GM19035 (cell line): ENCODE data around the gene KCNT2.

ENCODE experiments used
- ATAC-seq: cut with Tn5 transposase; IDR thresholded peaks from one replicate; pipeline ENCODE4 v1.9.1; 2021; ENCODE audit not compliant: unreplicated experiment

KCNT2 gene

DNA sequence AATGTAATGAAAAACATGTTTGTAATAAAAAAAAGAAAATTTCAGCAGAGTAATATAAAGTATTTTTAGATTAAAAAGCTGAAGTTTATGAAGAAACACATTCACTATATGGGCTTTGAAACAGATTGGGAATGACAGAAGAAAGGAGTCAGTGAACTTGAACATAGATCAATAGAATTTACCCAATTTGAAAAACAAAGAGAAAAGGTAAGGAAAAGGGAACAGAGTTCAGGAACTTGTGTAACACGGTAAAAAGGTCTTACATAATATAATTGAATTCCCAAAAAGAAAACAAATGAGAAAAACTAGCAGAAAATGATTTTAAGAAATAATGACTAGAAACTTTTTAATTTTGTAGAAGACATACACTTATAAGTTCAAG, 206.8 kb downstream of the KCNT2 start:
- no peak for ATAC-seq

DNA sequence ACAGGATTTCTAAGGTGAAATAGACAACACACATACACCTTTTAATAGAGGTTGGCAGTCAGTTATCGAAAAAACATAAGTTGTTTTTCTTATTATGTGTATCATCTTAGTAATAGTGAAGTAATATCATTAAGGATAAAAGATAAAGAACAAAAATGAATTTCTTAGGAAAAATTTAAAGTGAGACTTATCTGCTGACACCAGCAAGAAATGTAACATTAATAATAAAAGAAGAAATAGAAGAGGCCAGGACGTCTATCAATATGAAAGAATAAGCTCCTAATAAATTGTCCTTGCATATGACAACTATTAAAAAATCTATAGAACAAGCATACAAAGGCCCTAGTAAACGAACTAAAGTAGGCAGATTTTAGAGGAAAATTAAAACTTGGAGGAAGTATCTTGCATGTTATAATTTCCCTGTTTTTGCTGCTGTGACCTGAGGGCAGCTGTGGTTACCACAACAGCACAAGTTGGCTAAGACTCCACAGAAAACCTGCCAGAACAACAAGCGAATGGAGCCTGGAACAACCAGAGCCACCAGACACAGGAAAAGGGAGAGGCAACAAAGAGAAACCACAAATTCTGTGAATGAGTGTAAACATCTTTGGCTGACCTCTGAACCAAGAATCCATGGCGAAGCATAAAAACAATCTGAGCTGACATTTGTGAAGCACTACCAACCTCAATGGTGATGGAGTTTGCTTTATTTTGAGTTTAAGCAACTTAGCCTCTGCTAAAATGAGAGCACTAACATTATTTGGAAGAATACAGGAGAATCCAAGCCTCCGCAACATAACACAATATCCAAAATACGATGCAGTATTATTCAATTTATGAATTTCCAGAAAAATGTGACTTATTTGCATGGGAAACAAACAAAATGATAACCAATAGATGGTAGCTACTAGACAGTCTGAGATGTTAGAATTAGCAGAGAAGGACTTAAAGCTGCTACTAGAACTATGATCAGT, 207.5 kb downstream of the KCNT2 start:
- no peak for ATAC-seq

DNA sequence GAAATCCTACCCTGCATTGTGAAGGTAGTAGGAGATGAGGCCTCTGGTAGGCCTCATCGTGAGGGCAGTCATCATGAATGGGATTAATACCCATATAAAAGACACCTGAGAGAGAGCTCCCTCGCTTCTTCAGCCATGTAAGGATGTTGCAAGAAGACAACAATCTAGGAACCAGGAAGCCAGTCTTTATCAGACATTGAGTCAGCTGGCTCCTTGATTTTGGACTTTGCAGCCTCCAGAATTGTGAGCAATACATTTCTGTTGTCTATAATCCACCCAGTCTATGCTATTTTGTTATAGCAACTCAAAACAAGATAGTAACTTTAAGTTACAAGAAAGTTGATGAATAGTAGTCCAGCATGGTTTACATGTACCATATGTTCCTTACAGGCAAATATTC, 208.5 kb downstream of the KCNT2 start:
- ATAC-seq = no peak

DNA sequence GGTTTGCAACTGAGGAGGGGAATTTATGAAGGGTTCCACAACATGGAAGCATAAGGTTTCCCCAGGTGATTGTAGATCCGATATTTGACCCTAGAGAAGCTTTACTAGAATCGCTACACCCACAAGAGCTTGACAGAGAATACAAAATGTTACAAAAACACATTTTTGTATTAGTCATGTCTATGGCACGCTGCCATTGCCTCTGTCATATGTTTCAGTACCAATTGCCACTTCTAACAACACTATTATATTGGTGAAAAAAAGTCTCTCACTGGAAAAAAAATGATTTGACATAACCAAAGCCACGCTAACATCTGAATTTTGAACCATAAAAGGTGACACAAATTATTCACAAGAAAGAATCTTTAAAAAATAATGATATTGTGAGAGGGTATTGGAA, 214.5 kb downstream of the KCNT2 start:
- no peak for ATAC-seq

DNA sequence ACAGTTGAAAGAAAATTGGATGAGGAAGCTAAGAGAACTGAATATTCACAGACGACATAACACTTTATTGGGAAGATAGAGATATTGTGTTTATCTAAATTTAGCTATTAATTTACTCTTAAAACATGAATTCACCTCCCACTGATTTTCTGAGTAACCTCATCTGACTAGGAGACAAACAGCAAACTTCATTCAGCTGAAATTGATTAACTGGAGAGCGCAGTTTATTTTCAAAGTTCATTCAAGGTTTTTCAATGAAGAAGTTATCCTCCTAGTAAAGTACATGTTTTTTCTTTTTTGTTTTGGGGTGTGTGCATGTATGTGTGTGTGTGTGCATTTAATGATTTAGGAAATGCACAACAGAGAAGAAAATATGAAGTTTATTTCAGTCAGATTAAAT, 215.0 kb downstream of the KCNT2 start:
- ATAC-seq = no peak

DNA sequence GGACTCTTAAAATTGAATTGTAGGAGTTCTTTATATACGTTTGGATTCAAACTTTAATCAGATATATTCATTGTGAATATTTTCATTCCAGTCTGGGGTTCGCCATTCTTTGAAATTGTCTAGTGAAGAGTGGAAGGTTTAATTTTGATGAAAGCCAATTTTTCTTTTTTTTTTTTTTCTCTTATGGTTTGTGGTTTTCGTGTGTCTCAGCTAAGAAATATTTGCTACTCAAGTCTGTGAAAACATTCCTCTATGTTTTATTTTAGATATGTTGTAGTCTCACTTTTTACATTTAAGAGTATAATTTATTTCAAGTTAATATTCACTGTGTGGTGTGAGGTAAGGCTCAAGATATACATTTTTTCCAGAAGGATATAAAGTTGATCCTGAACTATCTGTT, 220.5 kb downstream of the KCNT2 start:
- no peak for ATAC-seq

DNA sequence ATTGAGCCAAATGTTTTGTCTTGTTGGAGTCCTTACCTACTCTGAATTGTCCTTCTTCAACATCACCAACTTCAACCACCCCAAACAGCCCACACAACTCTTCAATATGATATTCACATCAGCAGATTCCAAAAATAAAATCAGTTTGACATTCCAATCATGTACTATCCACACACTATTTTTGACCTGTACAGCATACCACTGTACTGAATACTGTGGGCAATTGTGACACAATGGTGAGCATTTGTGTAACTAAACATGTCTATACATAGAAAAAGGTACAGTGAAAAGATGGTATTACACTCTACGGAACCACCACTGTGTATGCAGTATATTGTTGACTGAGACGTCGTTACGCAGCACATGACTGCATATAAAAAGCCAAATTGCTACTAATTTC, 223.1 kb downstream of the KCNT2 start:
- ATAC-seq = no peak

- ATAC-seq = no peak
Observed at GRCh38 chr1:196382383-196382782, 225.9 kb downstream of the KCNT2 start.

GRCh38 chr1:196381544-196381943, 226.7 kb downstream of the KCNT2 start:
- ATAC-seq = no peak

DNA sequence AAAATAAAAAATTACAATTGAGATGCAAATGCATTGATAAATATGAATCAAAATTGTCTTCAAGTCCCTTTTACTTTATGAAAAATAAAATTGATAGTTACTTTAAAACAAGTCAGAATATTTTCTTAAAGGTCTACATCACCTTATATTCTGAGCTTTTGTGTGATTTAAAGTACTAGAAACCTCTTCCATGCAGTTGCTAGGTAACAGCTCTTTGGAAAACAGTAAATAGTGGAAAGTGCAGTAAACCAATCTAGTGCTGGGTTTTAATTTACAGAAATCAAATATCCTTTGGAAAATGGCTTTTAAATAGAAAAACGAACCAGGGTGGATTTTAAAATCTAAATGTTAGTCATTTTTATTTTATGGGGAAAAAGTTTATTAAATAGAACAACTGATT, 227.9 kb downstream of the KCNT2 start:
- ATAC-seq = no peak

GRCh38 chr1:196377811-196378210, 230.4 kb downstream of the KCNT2 start:
- ATAC-seq = no peak

- no peak for ATAC-seq
Observed at GRCh38 chr1:196376630-196377328, 231.5 kb downstream of the KCNT2 start.

- no peak for ATAC-seq
Observed at GRCh38 chr1:196373798-196374197, 234.4 kb downstream of the KCNT2 start.

DNA sequence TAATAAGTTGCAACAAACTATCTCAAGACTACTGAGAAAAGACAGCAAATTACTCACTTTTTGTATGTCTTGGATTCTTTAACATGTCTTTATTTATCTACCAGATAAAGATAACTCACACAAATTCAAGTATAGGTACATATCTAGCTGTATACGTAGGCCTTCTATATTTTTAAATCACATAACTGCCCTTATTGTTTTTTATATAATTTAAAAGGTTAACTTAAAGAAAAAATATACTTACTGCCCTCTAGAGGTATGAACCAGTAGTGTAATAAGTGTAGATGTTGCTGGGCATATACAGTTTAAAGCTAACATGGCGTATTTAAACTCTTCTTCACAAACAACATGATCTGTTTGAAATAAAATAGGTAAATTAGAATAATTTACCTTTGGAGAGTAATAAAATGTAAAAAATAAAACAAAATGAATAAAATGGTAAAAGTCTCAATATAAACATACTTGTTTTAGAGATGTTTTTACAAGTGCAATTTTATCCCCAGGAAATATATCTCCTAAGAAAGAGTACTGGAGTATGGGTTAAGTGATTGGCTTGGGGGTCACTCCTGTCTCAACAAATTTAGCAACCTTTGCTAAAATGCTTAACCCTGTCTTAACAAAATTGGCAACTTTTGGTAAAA, 235.2 kb downstream of the KCNT2 start:
- peak; percentile 94 for ATAC-seq

- no peak for ATAC-seq
Observed at GRCh38 chr1:196367838-196368237, 240.4 kb downstream of the KCNT2 start.

DNA sequence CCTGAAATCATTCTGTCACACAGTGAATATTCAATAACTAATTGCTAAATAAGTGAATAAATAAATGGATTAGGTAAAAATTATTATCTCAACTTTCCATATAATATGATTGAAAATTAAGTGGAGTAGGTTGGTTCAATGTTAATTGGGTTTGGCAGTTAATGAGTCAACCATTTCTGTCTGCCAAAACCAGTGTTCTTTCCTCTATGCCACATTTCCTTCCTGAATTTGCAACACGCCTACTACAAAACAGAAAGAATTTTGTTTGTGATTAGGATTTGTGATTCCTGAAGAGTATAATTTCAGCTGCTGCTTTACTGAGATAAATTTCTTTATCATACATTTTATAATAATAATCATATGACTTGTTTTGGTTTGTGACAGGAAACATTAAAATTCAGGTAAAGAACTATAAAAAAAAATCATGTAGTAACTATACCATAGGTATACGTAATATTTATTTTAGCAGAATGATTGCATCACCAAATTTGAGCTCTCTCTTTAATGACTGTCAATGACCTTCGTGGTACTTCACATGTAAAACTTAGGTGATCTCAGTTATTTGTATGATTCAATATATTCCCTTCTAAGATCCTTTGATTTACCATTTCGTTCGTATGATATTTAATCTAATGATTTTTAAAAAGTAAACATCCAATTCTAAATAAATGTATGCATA, 241.3 kb downstream of the KCNT2 start:
- no peak for ATAC-seq

DNA sequence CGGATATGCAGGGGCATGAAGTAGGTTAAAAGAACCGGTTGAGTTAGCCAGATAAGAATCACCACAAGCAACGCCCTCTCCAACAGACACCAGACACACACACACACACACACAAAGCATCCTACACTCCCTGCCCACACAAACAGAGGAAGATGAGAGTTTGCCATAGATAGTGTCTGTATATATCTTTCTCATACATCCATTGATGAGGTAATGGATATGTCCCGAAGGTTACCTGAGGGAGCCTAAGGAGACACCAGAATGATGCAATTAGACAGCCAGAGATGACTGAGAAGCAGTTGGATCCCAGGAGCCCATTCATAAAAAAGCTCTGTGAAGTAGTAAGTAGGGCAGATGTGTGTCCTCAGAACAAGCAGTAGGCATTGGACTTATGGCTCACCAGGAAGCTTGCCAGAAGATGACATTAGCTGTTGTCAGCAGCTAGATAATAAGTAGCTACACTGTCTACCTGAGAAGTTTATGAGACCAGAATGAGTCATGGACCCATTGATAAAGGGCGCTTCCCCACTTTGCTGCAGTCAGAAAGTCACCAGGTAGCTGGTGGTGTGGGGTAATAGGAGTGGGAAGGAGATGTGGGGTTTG, 247.0 kb downstream of the KCNT2 start:
- no peak for ATAC-seq

DNA sequence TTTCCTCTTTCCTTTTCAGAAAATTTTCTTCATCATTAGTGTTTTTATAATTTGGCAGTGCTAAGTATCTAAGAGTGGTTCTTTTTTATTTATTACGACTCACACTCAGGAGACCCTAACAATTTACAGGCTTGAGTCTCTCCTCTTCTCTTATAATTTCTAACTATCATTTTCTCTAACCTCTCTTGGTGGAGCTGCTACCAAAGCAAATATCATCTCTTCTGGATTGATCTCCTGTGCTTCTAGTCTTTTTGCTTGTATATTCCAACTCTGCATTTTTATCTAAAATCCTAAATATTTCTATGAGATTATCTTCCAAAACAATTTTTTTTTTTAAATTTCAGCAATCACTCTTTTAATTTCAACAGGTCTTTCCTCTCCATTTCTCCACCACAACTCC, 250.3 kb downstream of the KCNT2 start:
- no peak for ATAC-seq

GRCh38 chr1:196355206-196355786, 252.9 kb downstream of the KCNT2 start:
- no peak for ATAC-seq

DNA sequence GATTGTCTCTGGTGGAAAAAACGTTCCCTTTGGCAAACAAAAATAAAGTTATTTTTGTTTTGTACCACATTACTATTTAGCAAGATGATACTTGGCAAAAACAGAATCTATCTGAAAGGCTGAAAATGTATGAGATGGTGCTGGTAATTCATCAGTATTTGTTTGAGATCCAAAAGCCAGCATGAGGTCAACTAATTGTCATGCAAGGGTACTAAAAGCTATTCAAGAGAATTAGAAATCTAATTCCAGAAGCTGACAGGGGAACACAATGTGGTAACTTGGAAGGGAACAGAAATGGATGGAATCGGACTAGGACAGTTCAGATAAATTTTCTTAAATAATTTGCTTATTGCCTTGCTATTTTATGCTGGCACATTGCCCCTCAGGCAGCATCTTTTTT, 263.8 kb downstream of the KCNT2 start:
- no peak for ATAC-seq
